ENCODE results near the gene ITCH.

DNA sequence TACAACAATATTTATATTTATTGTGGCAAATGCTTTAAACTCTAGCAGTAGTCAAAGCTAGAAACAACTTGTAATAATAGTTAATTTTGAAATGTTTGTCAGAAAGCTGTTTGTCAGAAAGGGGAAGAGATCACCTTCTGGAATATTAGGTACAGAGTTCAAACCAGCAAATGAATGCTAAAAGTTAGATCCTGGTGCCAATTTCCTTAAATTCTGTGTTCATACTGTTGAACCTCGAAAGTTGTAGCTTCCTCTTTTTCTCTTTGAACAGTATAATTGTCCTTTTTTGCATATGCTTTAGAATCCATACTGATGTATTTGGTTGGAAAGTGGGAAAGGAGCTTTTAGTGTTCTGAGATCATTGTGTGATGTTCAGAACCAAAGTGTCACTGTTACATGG is 22.4 kb downstream of the ITCH start:
- no peak for TF ChIP-seq ZNF302 (tag by site-specific recombination; IDR thresholded peaks at IDR 0.05; ENCODE audit: low read depth)
- no peak for TF ChIP-seq ZNF707 (tag by site-specific recombination; IDR thresholded peaks at IDR 0.05)
- TF ChIP-seq, protein P1, sequence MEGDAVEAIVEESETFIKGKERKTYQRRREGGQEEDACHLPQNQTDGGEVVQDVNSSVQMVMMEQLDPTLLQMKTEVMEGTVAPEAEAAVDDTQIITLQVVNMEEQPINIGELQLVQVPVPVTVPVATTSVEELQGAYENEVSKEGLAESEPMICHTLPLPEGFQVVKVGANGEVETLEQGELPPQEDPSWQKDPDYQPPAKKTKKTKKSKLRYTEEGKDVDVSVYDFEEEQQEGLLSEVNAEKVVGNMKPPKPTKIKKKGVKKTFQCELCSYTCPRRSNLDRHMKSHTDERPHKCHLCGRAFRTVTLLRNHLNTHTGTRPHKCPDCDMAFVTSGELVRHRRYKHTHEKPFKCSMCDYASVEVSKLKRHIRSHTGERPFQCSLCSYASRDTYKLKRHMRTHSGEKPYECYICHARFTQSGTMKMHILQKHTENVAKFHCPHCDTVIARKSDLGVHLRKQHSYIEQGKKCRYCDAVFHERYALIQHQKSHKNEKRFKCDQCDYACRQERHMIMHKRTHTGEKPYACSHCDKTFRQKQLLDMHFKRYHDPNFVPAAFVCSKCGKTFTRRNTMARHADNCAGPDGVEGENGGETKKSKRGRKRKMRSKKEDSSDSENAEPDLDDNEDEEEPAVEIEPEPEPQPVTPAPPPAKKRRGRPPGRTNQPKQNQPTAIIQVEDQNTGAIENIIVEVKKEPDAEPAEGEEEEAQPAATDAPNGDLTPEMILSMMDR (tag by site-specific recombination; IDR thresholded peaks at IDR 0.05) = no peak
- no peak for TF ChIP-seq ZNF341 (tag by site-specific recombination; IDR thresholded peaks at IDR 0.05; ENCODE audit: low read depth)
- no peak for TF ChIP-seq ZNF624 (tag by site-specific recombination; IDR thresholded peaks at IDR 0.05)
- no peak for TF ChIP-seq TRIM28 (IDR thresholded peaks at IDR 0.05; ENCODE audit: borderline replicate concordance, low read length)
- TF ChIP-seq, protein P2, sequence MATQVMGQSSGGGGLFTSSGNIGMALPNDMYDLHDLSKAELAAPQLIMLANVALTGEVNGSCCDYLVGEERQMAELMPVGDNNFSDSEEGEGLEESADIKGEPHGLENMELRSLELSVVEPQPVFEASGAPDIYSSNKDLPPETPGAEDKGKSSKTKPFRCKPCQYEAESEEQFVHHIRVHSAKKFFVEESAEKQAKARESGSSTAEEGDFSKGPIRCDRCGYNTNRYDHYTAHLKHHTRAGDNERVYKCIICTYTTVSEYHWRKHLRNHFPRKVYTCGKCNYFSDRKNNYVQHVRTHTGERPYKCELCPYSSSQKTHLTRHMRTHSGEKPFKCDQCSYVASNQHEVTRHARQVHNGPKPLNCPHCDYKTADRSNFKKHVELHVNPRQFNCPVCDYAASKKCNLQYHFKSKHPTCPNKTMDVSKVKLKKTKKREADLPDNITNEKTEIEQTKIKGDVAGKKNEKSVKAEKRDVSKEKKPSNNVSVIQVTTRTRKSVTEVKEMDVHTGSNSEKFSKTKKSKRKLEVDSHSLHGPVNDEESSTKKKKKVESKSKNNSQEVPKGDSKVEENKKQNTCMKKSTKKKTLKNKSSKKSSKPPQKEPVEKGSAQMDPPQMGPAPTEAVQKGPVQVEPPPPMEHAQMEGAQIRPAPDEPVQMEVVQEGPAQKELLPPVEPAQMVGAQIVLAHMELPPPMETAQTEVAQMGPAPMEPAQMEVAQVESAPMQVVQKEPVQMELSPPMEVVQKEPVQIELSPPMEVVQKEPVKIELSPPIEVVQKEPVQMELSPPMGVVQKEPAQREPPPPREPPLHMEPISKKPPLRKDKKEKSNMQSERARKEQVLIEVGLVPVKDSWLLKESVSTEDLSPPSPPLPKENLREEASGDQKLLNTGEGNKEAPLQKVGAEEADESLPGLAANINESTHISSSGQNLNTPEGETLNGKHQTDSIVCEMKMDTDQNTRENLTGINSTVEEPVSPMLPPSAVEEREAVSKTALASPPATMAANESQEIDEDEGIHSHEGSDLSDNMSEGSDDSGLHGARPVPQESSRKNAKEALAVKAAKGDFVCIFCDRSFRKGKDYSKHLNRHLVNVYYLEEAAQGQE (tag by site-specific recombination; IDR thresholded peaks at IDR 0.05) = no peak
- TF ChIP-seq ZNF366 (tag by site-specific recombination; conservative IDR thresholded peaks at IDR 0.05) = no peak
- TF ChIP-seq, protein P3, sequence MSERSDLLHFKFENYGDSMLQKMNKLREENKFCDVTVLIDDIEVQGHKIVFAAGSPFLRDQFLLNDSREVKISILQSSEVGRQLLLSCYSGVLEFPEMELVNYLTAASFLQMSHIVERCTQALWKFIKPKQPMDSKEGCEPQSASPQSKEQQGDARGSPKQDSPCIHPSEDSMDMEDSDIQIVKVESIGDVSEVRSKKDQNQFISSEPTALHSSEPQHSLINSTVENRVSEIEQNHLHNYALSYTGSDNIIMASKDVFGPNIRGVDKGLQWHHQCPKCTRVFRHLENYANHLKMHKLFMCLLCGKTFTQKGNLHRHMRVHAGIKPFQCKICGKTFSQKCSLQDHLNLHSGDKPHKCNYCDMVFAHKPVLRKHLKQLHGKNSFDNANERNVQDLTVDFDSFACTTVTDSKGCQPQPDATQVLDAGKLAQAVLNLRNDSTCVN (tag by site-specific recombination; optimal IDR thresholded peaks at IDR 0.05) = no peak
- no peak for TF ChIP-seq ZNF121 (tag by site-specific recombination; IDR thresholded peaks at IDR 0.05)
